Common myeloid progenitor, CD34-positive (primary cell): Measurements from ENCODE around the gene GNG10. TPM values are rescaled to one million over a fixed set of nuclear protein-coding genes. Genes with fewer than 3 reads are reported as not detected.
A peak's percentile ranks its signal among the peaks of the same experiment; 100 is the strongest.
"Not testable (repeated sequence)": the region's sequence is repeated elsewhere in the genome, so short reads cannot be mapped to it uniquely, and the experiment has no call there.

Experiments
- CTCF ChIA-PET: fragments of 350-600 bp; sonication (Branson Sonifier 250); formaldehyde crosslinking; loops from one replicate; lab custom pipeline; 2021; ENCODE audit warnings: antibody characterized with exemption; lab: Charles Lee
- POLR2A ChIA-PET: fragments of 350-600 bp; sonication (Branson Sonifier 250); formaldehyde crosslinking; loops from one replicate; lab custom pipeline; 2021; ENCODE audit warnings: antibody characterized with exemption; lab: Charles Lee
- DNase-seq, 3 donors: peaks; one replicate each; pipeline versions ENCODE4 v3.0.0 to v3.0.0-alpha.2; 2013
- H3K27ac ChIP-seq, 2 experiments: 1 replicate in 1 of 2; 2 replicates in 1 of 2; pipeline ENCODE4 v1.7.0; 2013; ENCODE audit warnings: inconsistent platforms in 2 of 2, low read length in 2 of 2, mild to moderate bottlenecking in 2 of 2, low read depth in 1 of 2, moderate library complexity in 1 of 2; ENCODE audit not compliant: severe bottlenecking in 2 of 2, insufficient read depth in 1 of 2, poor library complexity in 1 of 2
- H3K27me3 ChIP-seq, 5 experiments: replicated peaks in 2 of 5; 1 replicate in 3 of 5; 2 replicates in 2 of 5; pipeline versions ENCODE4 v1.6.1 to v1.7.0; 2013; ENCODE audit warnings: low read length in 4 of 5, mild to moderate bottlenecking in 2 of 5, moderate library complexity in 2 of 5, inconsistent platforms in 1 of 5; ENCODE audit not compliant: insufficient read depth in 5 of 5, control insufficient read depth in 4 of 5
- H3K36me3 ChIP-seq, 4 experiments: 1 replicate in 2 of 4; 2 replicates in 2 of 4; pipeline versions ENCODE4 v1.6.1 to v1.7.0; 2013; ENCODE audit warnings: low read length in 3 of 4, control low read depth in 1 of 4, mild to moderate bottlenecking in 1 of 4; ENCODE audit not compliant: control insufficient read depth in 4 of 4, insufficient read depth in 4 of 4
- H3K4me1 ChIP-seq, 4 experiments: 1 replicate in 3 of 4; 2 replicates in 1 of 4; pipeline versions ENCODE4 v1.6.1 to v1.7.1; 2013; ENCODE audit warnings: low read length in 3 of 4, mild to moderate bottlenecking in 3 of 4, control low read depth in 1 of 4, inconsistent platforms in 1 of 4, moderate library complexity in 1 of 4; ENCODE audit not compliant: control insufficient read depth in 4 of 4, insufficient read depth in 4 of 4; ENCODE audit errors: control extremely low read depth in 1 of 4
- H3K4me3 ChIP-seq, 7 experiments: 1 replicate in 4 of 7; 2 replicates in 3 of 7; pipeline versions ENCODE4 v1.5.1 to v1.7.0; 2013; ENCODE audit warnings: mild to moderate bottlenecking in 7 of 7, low read length in 6 of 7, moderate library complexity in 6 of 7, inconsistent platforms in 2 of 7, low read depth in 2 of 7, control low read depth in 1 of 7; ENCODE audit not compliant: insufficient read depth in 4 of 7, control insufficient read depth in 1 of 7; ENCODE audit errors: extremely low read depth in 1 of 7
- H3K9me3 ChIP-seq, 5 experiments: 1 replicate in 4 of 5; 2 replicates in 1 of 5; pipeline versions ENCODE4 v1.6.1 to v1.7.1; 2013; ENCODE audit warnings: low read length in 4 of 5, mild to moderate bottlenecking in 2 of 5, inconsistent platforms in 1 of 5, low read depth in 1 of 5, moderate library complexity in 1 of 5; ENCODE audit not compliant: control insufficient read depth in 4 of 5, insufficient read depth in 2 of 5; ENCODE audit errors: control extremely low read depth in 1 of 5
- WGBS: methylation state at CpG from one replicate; pipeline ENCODE4 v1.1.5; 2013; ENCODE audit not compliant: insufficient coverage; 5-methylcytosine and 5-hydroxymethylcytosine counted together
- polyA plus RNA-seq: library from polyadenylated mRNA; unstranded; fragments of 120-200 nt; gene quantifications from one replicate; pipeline ENCODE4 v1.2.1, GENCODE V29; 2013

The GNG10 gene
- 36.9 TPM for polyA plus RNA-seq

DNA sequence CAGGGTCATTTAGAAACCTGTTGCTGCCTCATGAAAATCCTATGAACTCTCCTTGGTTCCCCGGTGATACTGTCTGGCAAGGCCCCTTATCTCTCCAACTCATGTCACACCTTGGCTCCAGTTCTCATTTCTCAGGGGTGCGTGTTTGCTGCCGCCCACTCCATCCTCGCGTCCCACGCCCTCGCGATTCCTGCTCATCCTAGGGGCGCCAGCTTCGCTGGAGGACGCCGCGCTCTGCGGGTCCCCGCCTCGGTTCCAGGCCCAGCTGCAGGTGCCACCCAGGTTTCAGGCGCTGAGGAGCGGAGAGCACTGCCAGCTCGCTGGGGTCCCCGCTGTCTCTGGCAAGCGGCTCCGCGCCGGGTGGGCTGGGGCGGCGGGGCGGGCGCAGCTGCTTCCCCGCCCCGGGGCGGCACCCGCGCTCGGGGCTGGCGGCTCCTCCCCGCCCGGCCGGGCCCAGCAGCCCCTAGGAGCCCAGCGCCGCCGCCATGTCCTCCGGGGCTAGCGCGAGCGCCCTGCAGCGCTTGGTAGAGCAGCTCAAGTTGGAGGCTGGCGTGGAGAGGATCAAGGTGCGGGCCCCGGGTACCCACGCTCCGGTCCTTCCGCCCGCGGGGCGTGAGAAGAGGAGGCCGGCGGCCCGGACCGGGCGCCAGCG, at the start of gene GNG10:
TSS of gene GNG10 (plus strand) at position 456 of the 652 bp plus-strand sequence. CDS start at position 486, 30 bp downstream.
- Histone ChIP-seq H3K9me3 (no peaks in the 10 kb centered on the region), H3K4me1 (peaks cover 10 to 21% (median 20%) of the 10 kb centered on the region in 4 experiments), H3K27me3 (no peaks in the 10 kb centered on the region), H3K4me3 (peak within 1 kb of the TSS; percentile 69 to 94 (median 85)), H3K36me3 (peaks cover 0 to 13% (median 5%) of the 10 kb centered on the region in 4 experiments), H3K27ac (peak within 1 kb of the TSS in 1 of 2 experiments; percentile 68)
- DNase-seq = peak; percentile 54 to 81 (median 65)
- CTCF ChIA-PET = interaction anchor here (1.1 kb wide), 1 partner anchor 30 kb away, joined by 3 read pairs; no protein-coding TSS in a partner anchor
- WGBS = under 1% methylated on average over 52 of the region's 61 CpGs
- POLR2A ChIA-PET = interaction anchor here (1.8 kb wide), 1 partner anchor 30 kb away, joined by 10 read pairs; the partner anchor contains the start of gene DNAJC25

DNA sequence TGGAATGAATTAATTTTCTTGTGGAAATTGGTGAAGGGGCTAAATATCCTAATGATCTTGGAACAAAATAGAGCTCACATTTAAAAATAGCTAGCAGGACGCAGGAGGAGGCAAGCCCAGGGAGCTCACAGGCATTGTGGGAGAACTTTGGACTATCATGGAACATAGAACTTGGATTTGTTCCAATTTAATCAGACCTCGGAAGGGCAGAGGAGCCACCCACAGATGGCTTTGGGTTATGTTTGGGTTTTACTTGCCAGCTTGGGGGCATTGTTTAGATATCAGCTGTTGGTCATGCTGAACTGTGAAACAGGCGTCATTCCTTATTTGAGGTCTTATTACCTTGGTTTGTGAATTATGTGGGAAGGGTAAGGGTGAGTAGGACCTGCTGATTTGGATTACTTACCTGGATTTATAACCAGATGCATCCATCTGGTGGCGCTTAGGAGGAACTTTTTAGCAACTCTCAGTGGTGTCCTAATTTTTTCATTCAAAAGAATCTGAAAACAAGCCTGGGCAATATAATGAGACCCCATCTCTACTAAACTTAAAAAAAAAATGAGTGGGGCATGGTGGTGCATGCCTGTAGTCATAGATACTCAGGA, 47.9 kb upstream of the GNG10 start:
- Histone ChIP-seq H3K27me3 (peaks cover 0 to 7% (median 0%) of the 10 kb centered on the region in 5 experiments), H3K4me3 (no peak overlapping the region), H3K9me3 (no peaks in the 10 kb centered on the region), H3K4me1 (no peaks in the 10 kb centered on the region), H3K36me3 (no peaks in the 10 kb centered on the region), H3K27ac (no peak overlapping the region)
- POLR2A ChIA-PET = no interaction called here
- no peak for DNase-seq
- CTCF ChIA-PET = interaction anchor here (1.4 to 1.8 kb wide), 3 partner anchors 8 to 15 kb away, joined by 3 to 6 read pairs (median 4); no protein-coding TSS in a partner anchor
- 90% methylated on average over 3 of the region's 4 CpGs for WGBS

DNA sequence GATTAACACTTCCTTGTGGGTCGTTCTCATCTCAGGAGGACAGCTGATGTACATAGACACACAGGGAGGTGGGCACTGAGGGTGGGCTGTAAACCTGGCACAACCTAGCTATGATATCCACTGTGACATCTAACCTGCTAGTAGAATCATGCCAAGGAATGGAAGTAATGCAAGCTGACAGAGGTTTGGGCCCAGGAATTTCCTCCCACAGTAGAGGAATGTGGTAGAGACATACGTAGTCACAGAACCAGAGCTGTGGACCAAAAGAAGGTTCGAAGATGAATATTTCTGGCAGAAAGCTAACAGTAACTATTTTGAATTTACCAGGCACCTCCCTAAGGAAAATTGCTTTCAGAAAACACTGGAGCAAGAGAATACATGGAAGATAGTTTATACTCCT, 45.5 kb upstream of the GNG10 start:
- no peak for DNase-seq
- Histone ChIP-seq H3K27ac (no peak overlapping the region), H3K27me3 (peaks cover 0 to 7% (median 0%) of the 10 kb centered on the region in 5 experiments), H3K4me1 (no peaks in the 10 kb centered on the region), H3K4me3 (no peak overlapping the region), H3K36me3 (no peaks in the 10 kb centered on the region), H3K9me3 (no peaks in the 10 kb centered on the region)
- CTCF ChIA-PET = interaction anchor here (1.1 kb wide), 1 partner anchor 46 kb away, joined by 4 read pairs; no protein-coding TSS in a partner anchor
- 84% methylated on average over 3 of the region's 3 CpGs for WGBS
- POLR2A ChIA-PET = interaction anchor here (0.7 kb wide), 1 partner anchor 447 kb away, joined by 4 read pairs; no protein-coding TSS in a partner anchor

DNA sequence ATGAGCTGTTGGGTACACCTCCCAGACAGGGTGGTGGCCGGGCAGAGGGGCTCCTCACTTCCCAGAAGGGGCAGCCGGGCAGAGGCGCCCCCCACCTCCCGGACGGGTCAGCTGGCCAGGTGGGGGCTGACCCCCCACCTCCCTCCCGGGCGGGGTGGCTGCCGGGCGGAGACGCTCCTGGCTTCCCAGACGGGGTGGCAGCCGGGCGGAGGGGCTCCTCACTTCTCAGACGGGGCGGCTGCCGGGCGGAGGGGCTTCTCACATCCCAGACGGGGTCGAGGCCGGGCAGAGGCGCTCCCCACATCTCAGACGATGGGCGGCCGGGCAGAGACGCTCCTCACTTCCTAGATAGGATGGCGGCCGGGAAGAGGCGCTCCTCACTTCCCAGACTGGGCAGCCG, 44.1 kb upstream of the GNG10 start:
- WGBS = 98% methylated on average over 21 of the region's 29 CpGs
- H3K4me3 ChIP-seq, DNase-seq, H3K4me1 ChIP-seq, H3K36me3 ChIP-seq, H3K9me3 ChIP-seq, H3K27me3 ChIP-seq, H3K27ac ChIP-seq, POLR2A ChIA-PET, CTCF ChIA-PET: not testable (repeated sequence)

DNA sequence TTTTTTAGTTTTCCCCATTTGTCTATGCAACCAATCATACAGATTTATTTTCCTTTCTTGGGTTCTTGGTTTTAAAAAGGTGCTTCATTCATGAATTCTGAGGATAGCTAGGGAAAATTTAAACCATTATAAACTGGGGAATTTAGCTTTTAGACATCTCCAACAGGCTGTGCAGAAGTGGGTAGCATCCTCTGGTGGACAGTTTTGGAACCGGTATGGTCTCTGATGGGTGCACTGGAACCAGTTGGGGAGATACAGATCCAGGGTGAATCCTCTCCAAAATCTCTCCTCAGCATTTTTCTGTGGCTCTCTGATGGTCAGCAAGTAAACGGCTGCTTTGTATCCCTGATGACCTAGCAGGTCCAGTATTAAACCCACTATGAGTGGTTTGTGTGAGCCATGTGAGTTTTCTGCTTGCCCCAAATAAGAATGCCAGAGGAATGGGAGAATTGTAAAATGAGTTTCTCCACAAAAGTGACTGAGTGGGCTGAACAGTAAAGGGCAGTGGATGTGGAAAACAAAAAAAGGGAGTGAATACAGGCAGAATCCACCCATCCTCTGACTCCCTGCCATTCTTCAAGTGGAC, 39.4 kb upstream of the GNG10 start:
- ChIA-PET POLR2A (interaction anchor here (0.7 kb wide), 1 partner anchor 31 kb away, joined by 3 read pairs; no protein-coding TSS in a partner anchor), CTCF (interaction anchor here (0.7 to 2.9 kb wide), 7 partner anchors 9 to 206 kb away, joined by 3 to 16 read pairs (median 6); partner anchors contain the start of gene PTGR1)
- Histone ChIP-seq H3K4me1 (no peaks in the 10 kb centered on the region), H3K36me3 (no peaks in the 10 kb centered on the region), H3K27me3 (peaks cover 0 to 2% (median 0%) of the 10 kb centered on the region in 5 experiments), H3K9me3 (no peaks in the 10 kb centered on the region), H3K27ac (no peak overlapping the region), H3K4me3 (no peak overlapping the region)
- peak in 2 of 3 donors; percentile 52 to 61 for DNase-seq
- WGBS = 50% methylated on average over 2 of the region's 2 CpGs

DNA sequence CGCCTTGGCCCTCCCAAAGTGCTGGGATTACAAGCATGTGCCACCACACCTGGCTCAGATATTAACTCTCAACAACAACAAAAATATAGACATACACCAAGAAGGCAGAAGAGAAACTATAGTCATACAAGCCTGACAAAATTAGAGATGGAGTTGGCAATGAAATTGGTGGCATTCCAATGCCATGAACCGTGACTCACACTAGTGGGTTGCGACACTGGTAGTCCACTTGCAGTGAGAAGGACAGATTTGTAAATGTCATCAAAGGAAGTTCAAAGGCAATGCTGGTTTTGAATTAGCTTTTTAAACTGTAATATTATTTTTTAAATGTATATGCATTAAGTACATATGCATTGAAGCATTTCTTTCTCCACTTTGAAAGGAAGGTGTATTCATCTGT, 38.8 kb upstream of the GNG10 start:
- ChIA-PET CTCF (no interaction called here), POLR2A (no interaction called here)
- Histone ChIP-seq H3K4me1 (no peaks in the 10 kb centered on the region), H3K27me3 (peaks cover 0 to 2% (median 0%) of the 10 kb centered on the region in 5 experiments), H3K9me3 (no peaks in the 10 kb centered on the region), H3K4me3 (no peak overlapping the region), H3K27ac (no peak overlapping the region), H3K36me3 (no peaks in the 10 kb centered on the region)
- peak in 2 of 3 donors; percentile 25 to 34 for DNase-seq
- WGBS = 93% methylated on average over 2 of the region's 3 CpGs
